Chondrocyte (in vitro differentiated cells): ENCODE data around the gene SKIC8. TPM values are rescaled to one million over a fixed set of nuclear protein-coding genes. Genes with fewer than 3 reads are reported as not detected.
A peak's percentile ranks its signal among the peaks of the same experiment; 100 is the strongest.

Experiments used
- DNase-seq: peaks from one replicate; pipeline ENCODE4 v3.0.0; 2021; ENCODE audit warnings: mixed read lengths, low spot score
- H3K27ac Mint-ChIP-seq: one replicate; pipeline ENCODE4 v1.8.0; 2021; ENCODE audit warnings: mild to moderate bottlenecking, moderate library complexity, mixed read lengths; ENCODE audit not compliant: unreplicated experiment
- H3K27me3 Mint-ChIP-seq: 2 replicates; pipeline ENCODE4 v1.8.0; 2021; ENCODE audit warnings: low read depth, mixed read lengths
- H3K36me3 Mint-ChIP-seq: 2 replicates; pipeline ENCODE4 v1.8.0; 2021; ENCODE audit warnings: low read depth, mixed read lengths
- H3K4me1 Mint-ChIP-seq: 2 replicates; pipeline ENCODE4 v1.8.0; 2021; ENCODE audit warnings: low read depth, mild to moderate bottlenecking, mixed read lengths
- H3K4me3 Mint-ChIP-seq: one replicate; pipeline ENCODE4 v1.8.0; 2021; ENCODE audit warnings: mild to moderate bottlenecking, moderate library complexity, mixed read lengths; ENCODE audit not compliant: unreplicated experiment
- H3K9me3 Mint-ChIP-seq: 2 replicates; pipeline ENCODE4 v1.8.0; 2021; ENCODE audit warnings: low read depth, mixed read lengths
- CTCF ChIP-seq: fragments of 200-600 bp; sonication (generic); IDR thresholded peaks from 2 replicates; pipeline ENCODE4 v1.5.0; 2021; ENCODE audit warnings: antibody characterized with exemption, mild to moderate bottlenecking, moderate library complexity
- total RNA-seq: library from RNA; stranded (reverse); gene quantifications from 3 replicates; pipeline ENCODE4 v1.2.1, GENCODE V29; 2021

Gene SKIC8
- total RNA-seq, 1 donor from 2014 or later = 35.1 TPM

- peaks cover 12% of the 10 kb centered on the region for H3K4me1 Mint-ChIP-seq
- no peaks in the 10 kb centered on the region for H3K9me3 Mint-ChIP-seq
- H3K4me3 Mint-ChIP-seq = no peak overlapping the region
- no peak overlapping the region for H3K27ac Mint-ChIP-seq
- H3K36me3 Mint-ChIP-seq = no peaks in the 10 kb centered on the region
- no peak for TF ChIP-seq CTCF
- no peak for DNase-seq
- H3K27me3 Mint-ChIP-seq = no peaks in the 10 kb centered on the region
These were observed 21.7 kb upstream of the SKIC8 start for GRCh38 chr15:78321041-78321570.

GRCh38 chr15:78320183-78320582, 20.8 kb upstream of the SKIC8 start:
- DNase-seq = peak; percentile 53
- H3K27me3 Mint-ChIP-seq = no peaks in the 10 kb centered on the region
- no peak for TF ChIP-seq CTCF
- no peaks in the 10 kb centered on the region for H3K36me3 Mint-ChIP-seq
- no peaks in the 10 kb centered on the region for H3K9me3 Mint-ChIP-seq
- H3K4me3 Mint-ChIP-seq = no peak overlapping the region
- peaks cover 11% of the 10 kb centered on the region for H3K4me1 Mint-ChIP-seq
- no peak overlapping the region for H3K27ac Mint-ChIP-seq

GRCh38 chr15:78319588-78319987, 20.2 kb upstream of the SKIC8 start:
- peaks cover 8% of the 10 kb centered on the region for H3K4me1 Mint-ChIP-seq

GRCh38 chr15:78317145-78317836, 17.9 kb upstream of the SKIC8 start:
- H3K4me1 Mint-ChIP-seq = peaks cover 5% of the 10 kb centered on the region
- peak; percentile 33 for TF ChIP-seq CTCF
- H3K4me3 Mint-ChIP-seq = no peak overlapping the region
- no peak for DNase-seq
- H3K27ac Mint-ChIP-seq = no peak overlapping the region
- no peaks in the 10 kb centered on the region for H3K27me3 Mint-ChIP-seq
- H3K36me3 Mint-ChIP-seq = no peaks in the 10 kb centered on the region
- no peaks in the 10 kb centered on the region for H3K9me3 Mint-ChIP-seq

More at GRCh38 chr15:78319588-78319987, 20.2 kb upstream of the SKIC8 start:
- Mint-ChIP-seq H3K27ac (no peak overlapping the region), H3K4me3 (no peak overlapping the region), H3K36me3 (no peaks in the 10 kb centered on the region), H3K9me3 (no peaks in the 10 kb centered on the region), H3K27me3 (no peaks in the 10 kb centered on the region)
- DNase-seq = peak; percentile 67
- TF ChIP-seq CTCF = no peak

- H3K4me1 Mint-ChIP-seq = no peaks in the 10 kb centered on the region
- no peak for DNase-seq
- no peaks in the 10 kb centered on the region for H3K36me3 Mint-ChIP-seq
- H3K27me3 Mint-ChIP-seq = no peaks in the 10 kb centered on the region
- no peak overlapping the region for H3K27ac Mint-ChIP-seq
- TF ChIP-seq CTCF = no peak
- no peak overlapping the region for H3K4me3 Mint-ChIP-seq
- H3K9me3 Mint-ChIP-seq = no peaks in the 10 kb centered on the region
These were observed 17.1 kb upstream of the SKIC8 start for GRCh38 chr15:78316283-78317083.
